Fibroblast of villous mesenchyme (primary cell): ENCODE data around the gene COPS4. TPM values are rescaled to one million over a fixed set of nuclear protein-coding genes. Genes with fewer than 3 reads are reported as not detected.
A peak's percentile ranks its signal among the peaks of the same experiment; 100 is the strongest.
"Not testable (repeated sequence)": the region's sequence is repeated elsewhere in the genome, so short reads cannot be mapped to it uniquely, and the experiment has no call there.

Experiments used
- DNase-seq: peaks from one replicate; pipeline ENCODE4 v3.0.0-alpha.2; 2010; ENCODE audit warnings: low read depth
- H3K4me3 ChIP-seq: 2 replicates; pipeline ENCODE4 v1.5.1; 2011; ENCODE audit warnings: low read depth, mild to moderate bottlenecking, low read length
- total RNA-seq: library from RNA; depleted of rRNA; stranded (reverse); fragments of >200 nt; gene quantifications from 2 replicates; pipeline ENCODE4 v1.2.3, GENCODE V29; 2012
- TF ChIP-seq, protein P1 (sequence below): IDR thresholded peaks from 2 replicates; pipeline ENCODE4 v1.5.1; 2012; ENCODE audit warnings: low read depth, mild to moderate bottlenecking, low read length; ENCODE audit not compliant: insufficient read depth

The COPS4 gene
- total RNA-seq, 1 donor: 106 TPM

GRCh38 chr4:83075311-83076095 is 40.5 kb downstream of the COPS4 start:
- TF ChIP-seq, protein P1, sequence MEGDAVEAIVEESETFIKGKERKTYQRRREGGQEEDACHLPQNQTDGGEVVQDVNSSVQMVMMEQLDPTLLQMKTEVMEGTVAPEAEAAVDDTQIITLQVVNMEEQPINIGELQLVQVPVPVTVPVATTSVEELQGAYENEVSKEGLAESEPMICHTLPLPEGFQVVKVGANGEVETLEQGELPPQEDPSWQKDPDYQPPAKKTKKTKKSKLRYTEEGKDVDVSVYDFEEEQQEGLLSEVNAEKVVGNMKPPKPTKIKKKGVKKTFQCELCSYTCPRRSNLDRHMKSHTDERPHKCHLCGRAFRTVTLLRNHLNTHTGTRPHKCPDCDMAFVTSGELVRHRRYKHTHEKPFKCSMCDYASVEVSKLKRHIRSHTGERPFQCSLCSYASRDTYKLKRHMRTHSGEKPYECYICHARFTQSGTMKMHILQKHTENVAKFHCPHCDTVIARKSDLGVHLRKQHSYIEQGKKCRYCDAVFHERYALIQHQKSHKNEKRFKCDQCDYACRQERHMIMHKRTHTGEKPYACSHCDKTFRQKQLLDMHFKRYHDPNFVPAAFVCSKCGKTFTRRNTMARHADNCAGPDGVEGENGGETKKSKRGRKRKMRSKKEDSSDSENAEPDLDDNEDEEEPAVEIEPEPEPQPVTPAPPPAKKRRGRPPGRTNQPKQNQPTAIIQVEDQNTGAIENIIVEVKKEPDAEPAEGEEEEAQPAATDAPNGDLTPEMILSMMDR: no peak
- H3K4me3 ChIP-seq: no peak overlapping the region
- peak; percentile 85 for DNase-seq

DNA sequence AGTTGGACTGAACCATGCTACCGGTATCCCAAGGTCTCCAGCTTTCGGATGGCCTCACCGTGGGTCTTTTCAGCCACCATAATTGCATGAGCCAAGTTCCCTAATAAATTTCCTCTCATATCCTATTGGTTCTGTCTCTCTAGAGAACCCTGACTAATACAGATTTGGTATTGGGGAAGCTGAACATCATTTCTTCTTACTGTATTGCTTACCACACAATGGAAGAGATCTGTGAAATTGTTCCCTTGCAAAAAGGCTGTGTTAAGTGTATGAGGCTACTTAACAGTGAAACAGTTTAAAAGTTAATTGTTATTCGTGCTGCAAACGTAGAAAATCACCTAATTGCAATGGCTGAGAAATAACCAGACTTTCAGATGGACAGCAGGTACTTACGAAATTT is 45.6 kb downstream of the COPS4 start:
- DNase-seq: no peak
- no peak overlapping the region for H3K4me3 ChIP-seq
- TF ChIP-seq, protein P1: no peak

GRCh38 chr4:83082777-83083176 is 47.8 kb downstream of the COPS4 start:
- DNase-seq: no peak
- TF ChIP-seq, protein P1: no peak
- H3K4me3 ChIP-seq: no peak overlapping the region

GRCh38 chr4:83083925-83084475 is 49.0 kb downstream of the COPS4 start:
- TF ChIP-seq, protein P1: no peak
- no peak overlapping the region for H3K4me3 ChIP-seq
- DNase-seq: no peak

DNA sequence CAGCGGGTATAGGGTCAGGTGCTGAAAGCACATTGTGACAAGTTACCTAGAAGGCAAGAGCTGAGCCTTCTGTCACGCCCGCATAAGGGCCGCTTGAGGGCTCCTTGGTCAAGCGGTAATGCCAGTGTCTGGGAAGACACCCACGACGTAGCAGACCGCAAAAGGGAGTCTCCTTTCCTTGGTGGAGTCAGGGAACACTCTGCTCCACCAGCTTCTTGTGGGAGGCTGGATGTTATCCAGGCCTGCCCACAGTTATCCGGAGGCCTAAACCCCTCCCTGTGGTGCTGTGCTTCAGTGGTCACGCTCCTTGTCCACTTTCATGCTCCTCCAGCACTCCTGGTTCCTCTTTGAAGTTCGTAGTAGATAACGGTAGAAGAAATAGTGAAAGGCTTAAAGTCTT is 50.0 kb downstream of the COPS4 start:
- not testable (repeated sequence) for DNase-seq, H3K4me3 ChIP-seq

- DNase-seq: no peak
- H3K4me3 ChIP-seq: no peak overlapping the region
- TF ChIP-seq, protein P1: no peak
These were observed 54.6 kb downstream of the COPS4 start for GRCh38 chr4:83089410-83090157.

DNA sequence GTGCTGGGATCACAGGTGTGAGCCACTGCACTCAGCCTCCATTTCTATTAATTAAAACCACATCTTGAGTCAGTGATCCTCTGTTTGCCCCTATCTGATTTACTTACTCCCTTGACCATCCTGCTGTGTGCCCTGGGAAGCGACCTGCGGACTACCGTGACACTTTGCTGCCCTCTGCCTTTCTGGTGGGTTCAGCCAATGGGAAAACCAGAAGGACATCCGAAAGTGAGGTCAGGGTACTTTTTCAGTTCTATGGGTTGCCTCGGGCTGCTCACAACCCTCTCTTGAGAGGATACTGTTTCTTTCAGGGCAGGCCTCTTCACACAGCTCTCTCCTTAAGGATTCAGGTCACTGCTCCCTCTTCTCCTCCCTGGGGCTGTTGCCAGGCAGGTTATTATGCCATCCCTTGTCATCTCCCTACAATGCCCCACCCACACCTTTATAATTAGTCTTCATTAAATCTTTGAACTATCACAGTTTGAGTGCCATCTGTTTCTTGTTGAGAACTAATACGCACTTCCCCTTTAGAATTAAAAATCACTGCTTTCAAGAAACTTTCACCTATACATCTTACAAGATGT is 58.2 kb downstream of the COPS4 start:
- no peak for DNase-seq
- no peak overlapping the region for H3K4me3 ChIP-seq
- TF ChIP-seq, protein P1: no peak
